SK-N-SH (cell line): ENCODE measurements around the gene PIEZO2. TPM values are rescaled to one million over a fixed set of nuclear protein-coding genes. Genes with fewer than 3 reads are reported as not detected.

Experiments used
- CTCF ChIA-PET: fragments of 300-600, 350-600 bp; formaldehyde crosslinking; extraction: SDS; loops from one replicate; lab custom pipeline; 2021; lab: Yijun Ruan, JAX
- POLR2A ChIA-PET: fragments of 350-600 bp; sonication (Branson Sonifier 250); formaldehyde crosslinking; extraction: SDS; loops from one replicate; lab custom pipeline; 2020; ENCODE audit warnings: antibody characterized with exemption, inconsistent platforms; lab: Yijun Ruan, JAX
- DNase-seq: peaks from one replicate; pipeline ENCODE4 v3.0.0; 2012
- H2AFZ ChIP-seq: fragments of 200-600 bp; sonication (generic); 2 replicates; pipeline ENCODE4 v1.8.1; 2016; ENCODE audit warnings: antibody characterized with exemption, mild to moderate bottlenecking, low read depth
- H3F3A ChIP-seq: fragments of 200-600 bp; sonication (generic); replicated peaks from 2 replicates; pipeline ENCODE3; 2016; ENCODE audit warnings: antibody characterized with exemption, mild to moderate bottlenecking; ENCODE audit not compliant: insufficient read depth
- H3K27ac ChIP-seq, 2 experiments: fragments of 200-500 bp in 1 of 2; fragments of 200-600 bp in 1 of 2; sonication (Bioruptor generic) in 1 of 2; sonication (generic), shearing (Covaris generic) in 1 of 2; 2 replicates each; pipeline versions ENCODE4 v1.5.1 to v1.6.1; 2014 to 2016; ENCODE audit warnings: low read depth in 2 of 2, inconsistent platforms in 1 of 2, low read length in 1 of 2, mild to moderate bottlenecking in 1 of 2, mixed read lengths in 1 of 2
- H3K27me3 ChIP-seq: fragments of 200-600 bp; sonication (generic), shearing (Covaris generic); 2 replicates; pipeline ENCODE4 v1.6.1; 2016; ENCODE audit warnings: mixed run types; ENCODE audit not compliant: insufficient read depth
- H3K36me3 ChIP-seq, 2 experiments: fragments of 200-500 bp in 1 of 2; fragments of 200-600 bp in 1 of 2; sonication (Bioruptor generic) in 1 of 2; sonication (generic) in 1 of 2; replicated peaks in 1 of 2; 2 replicates each; pipeline versions ENCODE3 to v1.5.1; 2014 to 2016; ENCODE audit warnings: low read length in 1 of 2, mild to moderate bottlenecking in 1 of 2; ENCODE audit not compliant: insufficient read depth in 2 of 2, control insufficient read depth in 1 of 2
- H3K4me1 ChIP-seq, 2 experiments: fragments of 200-500 bp in 1 of 2; fragments of 200-600 bp in 1 of 2; sonication (Bioruptor generic) in 1 of 2; sonication (generic), shearing (Covaris generic) in 1 of 2; 2 replicates each; pipeline versions ENCODE4 v1.5.1 to v1.6.1; 2014 to 2016; ENCODE audit warnings: low read depth in 1 of 2, low read length in 1 of 2, mixed run types in 1 of 2; ENCODE audit not compliant: insufficient read depth in 2 of 2, control insufficient read depth in 1 of 2
- H3K4me2 ChIP-seq: fragments of 200-600 bp; sonication (generic), shearing (Covaris generic); 2 replicates; pipeline ENCODE4 v1.6.1; 2017; ENCODE audit warnings: mixed run types
- H3K4me3 ChIP-seq, 2 experiments: fragments of 200-500 bp in 1 of 2; fragments of 200-600 bp in 1 of 2; sonication (Bioruptor generic) in 1 of 2; sonication (generic), shearing (Covaris generic) in 1 of 2; 2 replicates each; pipeline versions ENCODE4 v1.5.1 to v1.8.1; 2014 to 2016; ENCODE audit warnings: low read depth in 2 of 2, inconsistent platforms in 1 of 2, low read length in 1 of 2, mild to moderate bottlenecking in 1 of 2, mixed read lengths in 1 of 2, moderate library complexity in 1 of 2
- H3K79me2 ChIP-seq: fragments of 200-600 bp; sonication (generic); 2 replicates; pipeline ENCODE4 v1.8.1; 2017; ENCODE audit warnings: mild to moderate bottlenecking; ENCODE audit not compliant: insufficient read depth
- H3K9ac ChIP-seq: fragments of 200-600 bp; sonication (generic); 2 replicates; pipeline ENCODE4 v1.6.1; 2017; ENCODE audit warnings: mixed run types
- H3K9me2 ChIP-seq: fragments of 200-600 bp; sonication (generic); 2 replicates; pipeline ENCODE4 v1.6.1; 2017; ENCODE audit warnings: mixed run types
- H3K9me3 ChIP-seq: fragments of 200-600 bp; sonication (generic); 2 replicates; pipeline ENCODE4 v1.6.1; 2017; ENCODE audit warnings: mixed run types, mild to moderate bottlenecking, moderate library complexity
- H4K20me1 ChIP-seq: fragments of 200-600 bp; sonication (generic); 2 replicates; pipeline ENCODE4 v1.6.1; 2017; ENCODE audit warnings: mild to moderate bottlenecking, mixed run types; ENCODE audit not compliant: insufficient read depth
- CTCF ChIP-seq: fragments of 200-600 bp; sonication (generic); IDR thresholded peaks from 2 replicates; pipeline ENCODE4 v1.6.1; 2017; ENCODE audit warnings: antibody characterized with exemption, mild to moderate bottlenecking, moderate library complexity
- ELF1 ChIP-seq: IDR thresholded peaks from 2 replicates; pipeline ENCODE4 v1.4.0; 2012
- EP300 ChIP-seq, 2 experiments: IDR thresholded peaks; 2 replicates each; pipeline versions ENCODE4 v1.4.0 to v1.6.1; 2012; ENCODE audit warnings: borderline replicate concordance in 1 of 2, low read depth in 1 of 2, low read length in 1 of 2
- EZH2phosphoT487 ChIP-seq: fragments of 200-600 bp; sonication (generic); IDR thresholded peaks from 2 replicates; pipeline ENCODE4 v1.6.1; 2017; ENCODE audit warnings: low read depth, mixed run types, mild to moderate bottlenecking, antibody characterized with exemption, moderate library complexity, borderline replicate concordance
- GATA2 ChIP-seq: sonication (generic); formaldehyde crosslinking; IDR thresholded peaks from 2 replicates; pipeline ENCODE4 v1.5.0; 2020; ENCODE audit warnings: mild to moderate bottlenecking, missing genetic modification reagents
- JUND ChIP-seq: IDR thresholded peaks from 2 replicates; pipeline ENCODE4 v1.4.0; 2012
- MAX ChIP-seq: IDR thresholded peaks from 2 replicates; pipeline ENCODE4 v1.4.0; 2012; ENCODE audit warnings: low read depth
- MEF2A ChIP-seq: IDR thresholded peaks from 2 replicates; pipeline ENCODE4 v1.4.0; 2012; ENCODE audit warnings: low read depth, borderline replicate concordance
- NFIC ChIP-seq: IDR thresholded peaks from 2 replicates; pipeline ENCODE4 v1.4.0; 2012; ENCODE audit warnings: borderline replicate concordance
- PBX3 ChIP-seq: IDR thresholded peaks from 2 replicates; pipeline ENCODE4; 2012
- POLR2AphosphoS5 ChIP-seq: IDR thresholded peaks from 2 replicates; pipeline ENCODE4 v1.6.1; 2012; ENCODE audit warnings: low read depth, low read length
- TEAD4 ChIP-seq: IDR thresholded peaks from 2 replicates; pipeline ENCODE4 v1.4.0; 2012; ENCODE audit warnings: mild to moderate bottlenecking, borderline replicate concordance; ENCODE audit not compliant: insufficient read depth
- WGBS: methylation state at CpG from one replicate; pipeline ENCODE4 v1.1.6; 2017; ENCODE audit warnings: low lambda C conversion rate; 5-methylcytosine and 5-hydroxymethylcytosine counted together
- polyA plus RNA-seq, 3 experiments: library from polyadenylated mRNA; depleted of rRNA; stranded (reverse); fragments of >200 nt; gene quantifications; 2 replicates each; pipeline ENCODE4 v1.2.3, GENCODE V29; 2012

The PIEZO2 gene
- polyA plus RNA-seq, 1 of the 3 experiments (the other 2 are of a cell fraction), result not detected

- no peaks in the 10 kb centered on the region for H3K27me3 ChIP-seq
- DNase-seq, result no peak
- H4K20me1 ChIP-seq, result no peaks in the 10 kb centered on the region
- H3K9me2 ChIP-seq, result no peaks in the 10 kb centered on the region
- no peak overlapping the region for H3K27ac ChIP-seq
- H3K4me2 ChIP-seq, result no peak overlapping the region
- POLR2A ChIA-PET, result no interaction called here
- no peaks in the 10 kb centered on the region for H3K36me3 ChIP-seq
- CTCF ChIA-PET, result no interaction called here
- 0% methylated on average over 3 of the region's 3 CpGs for WGBS
- no peaks in the 10 kb centered on the region for H3F3A ChIP-seq
- no peaks in the 10 kb centered on the region for H3K79me2 ChIP-seq
- H3K9me3 ChIP-seq, result no peaks in the 10 kb centered on the region
- H3K4me3 ChIP-seq, result no peak overlapping the region
- H3K4me1 ChIP-seq, result no peaks in the 10 kb centered on the region
- TF ChIP-seq EP300 (IDR thresholded peaks at IDR 0.05; ENCODE audit: borderline replicate concordance in 1 of 2, low read depth in 1 of 2, low read length in 1 of 2) (no peak), JUND (no peak)
- H2AFZ ChIP-seq, result no peak overlapping the region
- H3K9ac ChIP-seq, result no peak overlapping the region
These were observed 139.5 kb downstream of the PIEZO2 start for GRCh38 chr18:11009869-11010268.

- H3F3A ChIP-seq, result no peaks in the 10 kb centered on the region
- DNase-seq, result no peak
- no peaks in the 10 kb centered on the region for H3K9me2 ChIP-seq
- H3K9ac ChIP-seq, result no peak overlapping the region
- H3K4me2 ChIP-seq, result no peak overlapping the region
- no peaks in the 10 kb centered on the region for H3K79me2 ChIP-seq
- no peak overlapping the region for H3K27ac ChIP-seq
- no peaks in the 10 kb centered on the region for H3K4me1 ChIP-seq
- H2AFZ ChIP-seq, result no peak overlapping the region
- no peaks in the 10 kb centered on the region for H3K27me3 ChIP-seq
- TF ChIP-seq TEAD4 (no peak), MAX (no peak)
- TF ChIP-seq, all 33 proteins: peak for 0
- Histone ChIP-seq H3K4me3 (no peak overlapping the region), H3K9me3 (no peaks in the 10 kb centered on the region), H4K20me1 (no peaks in the 10 kb centered on the region), H3K36me3 (no peaks in the 10 kb centered on the region)
- 9% methylated on average over 6 of the region's 6 CpGs for WGBS
- ChIA-PET POLR2A (no interaction called here), CTCF (no interaction called here)
These were observed 140.2 kb downstream of the PIEZO2 start for GRCh38 chr18:11009147-11009546.

- ChIA-PET POLR2A (no interaction called here), CTCF (no interaction called here)
- H3K4me1 ChIP-seq, result no peaks in the 10 kb centered on the region
- H3K4me3 ChIP-seq, result no peak overlapping the region
- no peaks in the 10 kb centered on the region for H3K9me3 ChIP-seq
- H2AFZ ChIP-seq, result no peak overlapping the region
- H3K79me2 ChIP-seq, result no peaks in the 10 kb centered on the region
- H3K9me2 ChIP-seq, result no peaks in the 10 kb centered on the region
- no peak overlapping the region for H3K4me2 ChIP-seq
- no peaks in the 10 kb centered on the region for H3K27me3 ChIP-seq
- 20% methylated on average over 3 of the region's 3 CpGs for WGBS
- no peak overlapping the region for H3K9ac ChIP-seq
- no peaks in the 10 kb centered on the region for H3F3A ChIP-seq
- no peak overlapping the region for H3K27ac ChIP-seq
- no peak for DNase-seq
- TF ChIP-seq MEF2A, result no peak
- no peak for TF ChIP-seq CTCF
- no peak for TF ChIP-seq GATA2 (CRISPR knock-in tag)
- no peak for TF ChIP-seq EZH2phosphoT487
- TF ChIP-seq NFIC, result no peak
- no peak for TF ChIP-seq POLR2AphosphoS5
- TF ChIP-seq PBX3, result no peak
- TF ChIP-seq ELF1, result no peak
- TF ChIP-seq, all 33 proteins: peak for 0
- Histone ChIP-seq H3K36me3 (no peaks in the 10 kb centered on the region), H4K20me1 (no peaks in the 10 kb centered on the region)
These were observed 140.9 kb downstream of the PIEZO2 start for GRCh38 chr18:11008505-11008904.
